ENCODE measurements around the gene HNRNPDL. TPM values are rescaled to one million over a fixed set of nuclear protein-coding genes. Genes with fewer than 3 reads are reported as not detected.

HNRNPDL gene
- polyA plus RNA-seq, 3 donors = 89.8 to 294 (median 112) TPM

DNA sequence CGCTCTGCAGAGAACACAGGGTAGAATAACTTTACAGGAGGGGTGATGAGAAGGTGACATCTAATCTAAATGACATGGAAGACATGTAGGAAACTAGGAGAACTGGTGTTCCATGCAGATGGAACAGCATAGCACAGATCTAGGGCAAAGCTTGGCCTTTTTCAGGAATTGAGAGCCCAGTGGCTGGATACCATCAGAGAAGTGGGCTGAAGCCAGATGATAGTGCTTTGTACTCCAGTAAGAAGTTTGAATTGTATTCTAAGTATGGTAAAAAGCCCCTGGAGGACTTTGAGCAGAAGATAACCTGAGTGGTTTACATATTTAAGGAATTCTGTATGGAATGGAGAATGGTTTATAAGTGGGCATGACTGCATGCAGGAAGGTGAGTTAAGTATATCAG lies 33.0 kb upstream of the HNRNPDL start:
- Histone ChIP-seq H3K9me3 (replicated peaks in 1 of 2; ENCODE audit: control insufficient read depth in 1 of 2, insufficient read depth in 1 of 2, low read length in 2 of 2) (no peaks in the 10 kb centered on the region), H3K4me1 (ENCODE audit: control insufficient read depth in 1 of 2, insufficient read depth in 2 of 2, low read length in 2 of 2) (no peaks in the 10 kb centered on the region), H4K20me1 (ENCODE audit: insufficient read depth, low read length) (no peaks in the 10 kb centered on the region), H3K36me3 (replicated peaks in 1 of 2; ENCODE audit: control insufficient read depth in 1 of 2, insufficient read depth in 2 of 2, low read length in 2 of 2) (peaks cover 27 to 38% of the 10 kb centered on the region in 2 donors), H3K9ac (ENCODE audit: insufficient read depth, low read length, poor library complexity, severe bottlenecking) (no peak overlapping the region), H3K27ac (ENCODE audit: low read depth in 1 of 2, low read length in 2 of 2) (no peak overlapping the region), H2AFZ (ENCODE audit: insufficient read depth, low read depth, low read length, poor library complexity, severe bottlenecking) (no peak overlapping the region), H3K27me3 (ENCODE audit: control insufficient read depth in 2 of 2, insufficient read depth in 2 of 2, low read length in 2 of 2) (no peaks in the 10 kb centered on the region), H3K4me2 (replicated peaks; ENCODE audit: extremely low read depth, low read length, poor library complexity, severe bottlenecking) (no peak overlapping the region), H3K4me3 (replicated peaks in 1 of 3; ENCODE audit: low read depth in 2 of 3, low read length in 3 of 3) (no peak overlapping the region), H3K79me2 (ENCODE audit: insufficient read depth, low read length) (no peaks in the 10 kb centered on the region)
- no peak for DNase-seq
- 100% methylated on average over 1 of the region's 1 CpG for WGBS (ENCODE audit: insufficient coverage)
- Mint-ChIP-seq H3K27ac (no peak overlapping the region), H3K36me3 (peaks cover 34 to 43% of the 10 kb centered on the region in 2 donors), H3K4me1 (peaks cover 8% of the 10 kb centered on the region), H3K4me3 (no peak overlapping the region), H3K9me3 (peaks cover 0 to 3% (median 0%) of the 10 kb centered on the region in 7 donors), H3K27me3 (ENCODE audit: low read depth in 3 of 3) (no peaks in the 10 kb centered on the region)
- intact Hi-C loops (cut with micrococcal nuclease) = loop anchor here (2.0 to 5.0 kb wide), 2 partner anchors 276 to 279 kb away; no protein-coding TSS in a partner anchor
- TF ChIP-seq CTCF (IDR thresholded peaks at IDR 0.05) = no peak

GRCh38 chr4:82462415-82462831 lies 32.2 kb upstream of the HNRNPDL start:
- H4K20me1 ChIP-seq (ENCODE audit: insufficient read depth, low read length) = no peaks in the 10 kb centered on the region
- H2AFZ ChIP-seq (ENCODE audit: insufficient read depth, low read depth, low read length, poor library complexity, severe bottlenecking) = no peak overlapping the region
- H3K4me2 ChIP-seq (replicated peaks; ENCODE audit: extremely low read depth, low read length, poor library complexity, severe bottlenecking) = no peak overlapping the region
- no CpG with 5 or more reads among the region's 7 CpGs for WGBS (ENCODE audit: insufficient coverage)
- H3K27ac Mint-ChIP-seq = no peak overlapping the region
- H3K4me3 ChIP-seq (replicated peaks in 1 of 3; ENCODE audit: low read depth in 2 of 3, low read length in 3 of 3) = no peak overlapping the region
- peaks cover 41 to 45% of the 10 kb centered on the region in 2 donors for H3K36me3 Mint-ChIP-seq
- intact Hi-C loops (cut with micrococcal nuclease) = loop anchor here (2.0 to 5.0 kb wide), 2 partner anchors 276 to 280 kb away; no protein-coding TSS in a partner anchor
- H3K4me1 Mint-ChIP-seq = peaks cover 8% of the 10 kb centered on the region
- no peaks in the 10 kb centered on the region for H3K79me2 ChIP-seq (ENCODE audit: insufficient read depth, low read length)
- H3K36me3 ChIP-seq (replicated peaks in 1 of 2; ENCODE audit: control insufficient read depth in 1 of 2, insufficient read depth in 2 of 2, low read length in 2 of 2) = peaks cover 35 to 46% of the 10 kb centered on the region in 2 donors
- no peaks in the 10 kb centered on the region for H3K27me3 ChIP-seq (ENCODE audit: control insufficient read depth in 2 of 2, insufficient read depth in 2 of 2, low read length in 2 of 2)
- no peaks in the 10 kb centered on the region for H3K9me3 ChIP-seq (replicated peaks in 1 of 2; ENCODE audit: control insufficient read depth in 1 of 2, insufficient read depth in 1 of 2, low read length in 2 of 2)
- no peaks in the 10 kb centered on the region for H3K9me3 Mint-ChIP-seq
- H3K27me3 Mint-ChIP-seq (ENCODE audit: low read depth in 3 of 3) = no peaks in the 10 kb centered on the region
- peak; percentile 79 for TF ChIP-seq CTCF (IDR thresholded peaks at IDR 0.05)
- H3K4me1 ChIP-seq (ENCODE audit: control insufficient read depth in 1 of 2, insufficient read depth in 2 of 2, low read length in 2 of 2) = no peaks in the 10 kb centered on the region
- no peak overlapping the region for H3K27ac ChIP-seq (ENCODE audit: low read depth in 1 of 2, low read length in 2 of 2)
- no peak overlapping the region for H3K9ac ChIP-seq (ENCODE audit: insufficient read depth, low read length, poor library complexity, severe bottlenecking)
- peak; percentile 71 to 84 (median 73) for DNase-seq
- no peak overlapping the region for H3K4me3 Mint-ChIP-seq
